Bronchial epithelial cell (primary cell): ENCODE measurements around the gene KARS1. TPM values are rescaled to one million over a fixed set of nuclear protein-coding genes. Genes with fewer than 3 reads are reported as not detected.

Source experiments
- DNase-seq: peaks from one replicate; pipeline ENCODE4 v3.0.0-alpha.2; 2010; ENCODE audit warnings: low read depth
- FAIRE-seq: peaks from 2 replicates; lab custom pipeline; 2011; peaks lifted over from hg19 to GRCh38; lab: Jason Lieb, UNC
- H3K27me3 ChIP-seq: 2 replicates; pipeline ENCODE4 v1.5.1; 2011; ENCODE audit warnings: low read length; ENCODE audit not compliant: control insufficient read depth, insufficient read depth
- H3K36me3 ChIP-seq: 2 replicates; pipeline ENCODE4 v1.5.1; 2011; ENCODE audit warnings: low read length; ENCODE audit not compliant: control insufficient read depth, insufficient read depth
- H3K4me3 ChIP-seq: 2 replicates; pipeline ENCODE4 v1.5.1; 2011; ENCODE audit warnings: mild to moderate bottlenecking, low read depth, low read length, control low read depth
- total RNA-seq: library from RNA; depleted of rRNA; stranded (reverse); fragments of >200 nt; gene quantifications from 2 replicates; pipeline ENCODE4 v1.2.1, GENCODE V29; 2014
- TF ChIP-seq, protein P1 (sequence below): IDR thresholded peaks from 2 replicates; pipeline ENCODE4 v1.5.1; 2011; ENCODE audit warnings: mild to moderate bottlenecking, moderate library complexity, low read length, control low read depth, inconsistent platforms; ENCODE audit not compliant: insufficient read depth, severe bottlenecking

The KARS1 gene
- total RNA-seq, 1 donor from 2014 or later = 210 TPM

GRCh38 chr16:75648265-75649076 is 1.0 kb upstream of the KARS1 start:
- TF ChIP-seq, protein P1, sequence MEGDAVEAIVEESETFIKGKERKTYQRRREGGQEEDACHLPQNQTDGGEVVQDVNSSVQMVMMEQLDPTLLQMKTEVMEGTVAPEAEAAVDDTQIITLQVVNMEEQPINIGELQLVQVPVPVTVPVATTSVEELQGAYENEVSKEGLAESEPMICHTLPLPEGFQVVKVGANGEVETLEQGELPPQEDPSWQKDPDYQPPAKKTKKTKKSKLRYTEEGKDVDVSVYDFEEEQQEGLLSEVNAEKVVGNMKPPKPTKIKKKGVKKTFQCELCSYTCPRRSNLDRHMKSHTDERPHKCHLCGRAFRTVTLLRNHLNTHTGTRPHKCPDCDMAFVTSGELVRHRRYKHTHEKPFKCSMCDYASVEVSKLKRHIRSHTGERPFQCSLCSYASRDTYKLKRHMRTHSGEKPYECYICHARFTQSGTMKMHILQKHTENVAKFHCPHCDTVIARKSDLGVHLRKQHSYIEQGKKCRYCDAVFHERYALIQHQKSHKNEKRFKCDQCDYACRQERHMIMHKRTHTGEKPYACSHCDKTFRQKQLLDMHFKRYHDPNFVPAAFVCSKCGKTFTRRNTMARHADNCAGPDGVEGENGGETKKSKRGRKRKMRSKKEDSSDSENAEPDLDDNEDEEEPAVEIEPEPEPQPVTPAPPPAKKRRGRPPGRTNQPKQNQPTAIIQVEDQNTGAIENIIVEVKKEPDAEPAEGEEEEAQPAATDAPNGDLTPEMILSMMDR = no peak
- FAIRE-seq = no peak
- Histone ChIP-seq H3K4me3 (peak overlapping the region; percentile 96), H3K36me3 (peaks cover 6% of the 10 kb centered on the region), H3K27me3 (no peaks in the 10 kb centered on the region)
- DNase-seq = peak; percentile 64

DNA sequence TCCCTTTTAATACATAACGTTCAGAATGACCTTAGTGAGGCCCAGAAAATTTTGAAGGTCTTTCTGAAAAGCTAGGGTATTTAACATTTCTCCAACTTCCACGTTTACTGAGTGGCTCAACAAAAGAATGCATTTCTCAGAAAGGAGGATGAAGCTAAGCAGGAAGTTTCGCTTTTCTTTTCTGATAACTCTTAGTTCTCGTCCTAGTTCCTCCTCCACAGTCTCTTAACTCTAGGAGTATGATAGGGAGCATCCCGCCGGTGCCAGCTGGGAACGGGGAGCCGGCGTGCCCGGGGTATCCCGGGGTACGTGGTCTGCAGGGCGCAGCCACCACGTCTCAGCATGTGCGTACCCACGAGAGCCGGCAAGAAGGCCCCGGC is 363 bp downstream of the KARS1 start:
- H3K36me3 ChIP-seq = peaks cover 8% of the 10 kb centered on the region
- DNase-seq = no peak
- peak overlapping the region; percentile 96 for H3K4me3 ChIP-seq
- no peaks in the 10 kb centered on the region for H3K27me3 ChIP-seq
- FAIRE-seq = no peak
- TF ChIP-seq, protein P1 = no peak

GRCh38 chr16:75644240-75645012 is 3.0 kb downstream of the KARS1 start:
- DNase-seq (peak; percentile 39), FAIRE-seq (no peak)
- TF ChIP-seq, protein P1 = peak; percentile 17
- Histone ChIP-seq H3K36me3 (peaks cover 20% of the 10 kb centered on the region), H3K27me3 (no peaks in the 10 kb centered on the region), H3K4me3 (no peak overlapping the region)

DNA sequence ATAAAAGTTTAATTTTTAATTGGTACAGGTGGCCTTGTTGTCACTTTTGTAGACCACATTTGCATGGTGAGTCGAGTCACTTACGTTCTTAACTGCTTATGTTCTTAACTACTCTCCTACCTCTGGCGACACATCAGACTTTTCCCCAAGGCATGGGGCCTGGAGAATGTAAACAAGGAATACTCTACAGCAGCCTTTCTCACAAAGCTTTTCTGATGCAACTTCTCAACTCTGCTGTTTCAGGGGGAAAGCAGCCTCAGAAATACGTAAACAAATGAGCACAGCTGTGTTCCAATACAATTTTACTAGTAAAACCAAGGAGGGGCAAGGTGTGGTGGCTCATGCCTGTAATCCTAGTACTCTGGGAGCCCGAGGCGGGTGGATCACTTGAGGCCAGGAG is 6.9 kb downstream of the KARS1 start:
- DNase-seq = no peak
- no peak for FAIRE-seq
- TF ChIP-seq, protein P1 = no peak
- H3K4me3 ChIP-seq = no peak overlapping the region
- H3K27me3 ChIP-seq = no peaks in the 10 kb centered on the region
- peaks cover 29% of the 10 kb centered on the region for H3K36me3 ChIP-seq

GRCh38 chr16:75635036-75635435 is 12.4 kb downstream of the KARS1 start:
- peaks cover 26% of the 10 kb centered on the region for H3K36me3 ChIP-seq

More at GRCh38 chr16:75635036-75635435, 12.4 kb downstream of the KARS1 start:
- Histone ChIP-seq H3K27me3 (no peaks in the 10 kb centered on the region), H3K4me3 (no peak overlapping the region)
- TF ChIP-seq, protein P1 = no peak
- FAIRE-seq (no peak), DNase-seq (no peak)
